T-helper 22 cell (primary cell): ENCODE results near the gene GSTP1.
"Not testable (repeated sequence)": the region's sequence is repeated elsewhere in the genome, so short reads cannot be mapped to it uniquely, and the experiment has no call there.

Experiments used
- DNase-seq: peaks from one replicate; pipeline ENCODE4 v3.0.0-alpha.2; 2020; ENCODE audit warnings: low read depth

The GSTP1 gene

GRCh38 chr11:67597963-67598362 lies 14.4 kb downstream of the GSTP1 start:
- DNase-seq: not testable (repeated sequence)

DNA sequence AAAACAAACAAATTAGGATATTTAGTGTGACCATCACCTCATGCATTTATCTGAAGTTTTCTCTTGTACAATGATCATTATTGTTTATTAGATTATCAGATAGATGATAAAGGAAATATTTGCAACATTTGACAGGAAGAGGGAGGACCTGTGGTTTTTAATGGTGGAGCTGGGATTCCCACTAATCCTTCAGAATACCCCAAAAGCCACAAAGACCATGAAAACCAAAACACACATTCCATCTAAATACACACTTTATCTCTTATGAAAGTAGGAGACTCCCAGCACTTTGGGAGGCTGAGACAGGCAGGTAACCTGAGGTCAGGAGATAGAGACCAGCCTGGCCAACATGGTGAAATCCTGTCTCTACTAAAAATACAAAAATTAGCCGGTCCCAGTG lies 15.5 kb downstream of the GSTP1 start:
- no peak for DNase-seq

- no peak for DNase-seq
Observed at GRCh38 chr11:67600324-67601029, 16.9 kb downstream of the GSTP1 start.

DNA sequence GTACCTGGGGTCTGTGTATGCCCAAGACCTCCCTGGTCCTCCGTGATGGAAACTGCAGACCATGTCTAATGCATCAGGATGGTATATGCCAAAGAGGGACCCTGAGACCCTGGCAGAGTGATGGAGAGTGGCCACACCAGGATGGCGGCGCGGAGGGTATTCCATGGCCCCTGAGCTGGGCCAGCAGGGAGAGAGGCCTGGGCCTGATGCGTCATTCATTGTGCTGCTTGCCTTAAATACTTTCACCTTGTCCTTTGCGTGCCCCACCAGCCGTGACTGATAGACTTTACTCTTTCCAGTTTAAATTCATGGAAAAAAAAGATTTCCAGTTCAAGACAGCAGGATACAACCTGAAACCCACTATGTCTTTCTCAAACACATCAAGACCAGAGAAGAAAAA lies 17.5 kb downstream of the GSTP1 start:
- DNase-seq: no peak

DNA sequence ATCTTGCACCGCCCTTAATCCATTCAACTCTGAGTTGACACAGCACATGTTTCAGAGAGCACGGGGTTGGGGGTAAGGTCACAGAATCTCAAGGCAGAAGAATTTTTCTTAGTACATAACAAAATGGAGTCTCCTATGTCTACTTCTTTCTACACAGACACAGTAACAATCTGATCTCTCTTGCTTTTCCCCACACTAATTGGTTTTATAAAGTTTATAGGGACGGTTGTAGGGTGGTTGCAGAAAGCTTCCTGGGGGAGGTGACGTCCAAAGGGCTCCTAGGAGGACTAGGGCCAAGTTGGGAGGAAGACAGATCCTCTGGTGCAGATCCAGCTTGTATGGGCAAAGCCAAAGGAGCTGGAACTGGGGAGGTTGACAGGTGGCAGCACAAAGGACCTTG lies 20.5 kb downstream of the GSTP1 start:
- not testable (repeated sequence) for DNase-seq

- DNase-seq: no peak
Observed at GRCh38 chr11:67604815-67605214, 21.2 kb downstream of the GSTP1 start.

- DNase-seq: no peak
Observed at GRCh38 chr11:67605231-67606011, 21.8 kb downstream of the GSTP1 start.

- no peak for DNase-seq
Observed at GRCh38 chr11:67606093-67606491, 22.5 kb downstream of the GSTP1 start.

DNA sequence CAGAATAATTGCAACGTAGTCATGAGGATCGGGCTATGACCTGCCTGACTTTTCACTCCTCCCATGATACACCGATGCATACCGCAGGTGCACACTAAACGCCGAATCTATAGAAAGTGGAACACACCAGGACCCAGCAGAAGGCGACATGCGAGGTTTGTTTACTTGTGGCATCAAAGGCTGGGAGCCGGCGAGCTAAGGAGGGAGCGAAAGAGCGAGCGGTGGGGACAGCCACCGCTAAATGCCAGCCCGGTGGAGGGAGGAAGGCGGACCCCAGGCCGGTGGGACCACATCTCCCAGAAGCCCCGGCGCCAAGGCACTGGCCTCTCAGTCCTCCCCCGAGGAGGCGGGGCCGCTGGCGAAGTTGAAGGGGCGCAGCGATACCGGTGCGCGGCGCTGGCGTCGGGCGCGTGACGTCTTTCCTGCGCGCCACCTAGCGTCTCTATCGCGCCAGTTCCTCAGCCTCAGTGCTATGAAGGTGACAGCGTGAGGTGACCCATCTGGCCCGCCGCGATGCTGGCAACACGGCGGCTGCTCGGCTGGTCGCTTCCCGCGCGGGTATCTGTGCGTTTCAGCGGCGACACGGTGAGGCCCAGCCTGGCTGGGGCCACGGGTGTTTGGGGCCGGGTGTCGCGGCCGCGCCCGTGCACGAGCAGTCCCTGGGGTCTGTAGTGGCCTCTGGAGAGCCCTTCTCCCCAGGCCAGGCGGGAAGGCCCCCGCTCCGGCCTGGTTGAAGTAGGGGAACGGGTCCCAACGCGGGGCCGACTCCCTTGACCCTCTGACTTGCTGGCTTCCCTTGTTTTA lies 23.1 kb downstream of the GSTP1 start, which contains the start of gene NDUFV1:
NDUFV1 (plus strand) TSS at position 445 of the 804 bp plus-strand sequence; CDS start at position 514, 69 bp downstream.
- peak; percentile 93 for DNase-seq

DNA sequence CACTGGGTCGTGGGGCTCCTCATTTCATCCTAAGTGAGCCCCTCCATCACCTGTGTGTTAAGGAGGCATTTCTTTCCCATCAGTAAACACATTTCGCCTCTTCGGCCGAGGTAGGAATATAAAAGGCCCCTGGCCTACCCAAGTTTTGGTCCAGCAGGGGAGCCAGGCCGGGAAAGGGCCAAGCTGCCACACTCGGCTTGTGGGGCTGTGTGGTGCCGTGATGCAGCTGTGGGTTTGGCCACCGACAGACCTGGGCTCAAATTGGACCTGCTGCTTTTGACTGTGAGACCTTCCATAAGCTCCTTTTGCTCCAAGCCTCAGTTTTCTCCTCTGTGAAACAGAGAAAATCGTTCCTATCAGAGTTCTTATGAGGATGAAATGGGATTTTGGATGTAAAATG lies 23.9 kb downstream of the GSTP1 start:
- DNase-seq: no peak

DNA sequence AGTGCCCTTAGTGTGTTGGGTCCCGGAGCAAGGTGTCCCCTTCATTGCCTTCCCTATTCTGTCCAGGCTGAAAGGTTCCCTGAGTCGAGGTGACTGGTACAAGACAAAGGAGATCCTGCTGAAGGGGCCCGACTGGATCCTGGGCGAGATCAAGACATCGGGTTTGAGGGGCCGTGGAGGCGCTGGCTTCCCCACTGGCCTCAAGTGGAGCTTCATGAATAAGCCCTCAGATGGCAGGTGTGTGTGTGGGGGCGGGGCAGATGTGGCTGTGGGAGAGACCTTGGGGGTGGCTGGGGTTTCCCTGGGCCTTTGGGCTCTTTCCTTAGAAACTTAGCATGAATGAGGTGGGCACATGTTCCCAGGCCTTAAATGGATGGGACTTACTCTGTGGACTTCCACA lies 24.9 kb downstream of the GSTP1 start:
- no peak for DNase-seq

- no peak for DNase-seq
Observed at GRCh38 chr11:67609316-67609715, 25.7 kb downstream of the GSTP1 start.

DNA sequence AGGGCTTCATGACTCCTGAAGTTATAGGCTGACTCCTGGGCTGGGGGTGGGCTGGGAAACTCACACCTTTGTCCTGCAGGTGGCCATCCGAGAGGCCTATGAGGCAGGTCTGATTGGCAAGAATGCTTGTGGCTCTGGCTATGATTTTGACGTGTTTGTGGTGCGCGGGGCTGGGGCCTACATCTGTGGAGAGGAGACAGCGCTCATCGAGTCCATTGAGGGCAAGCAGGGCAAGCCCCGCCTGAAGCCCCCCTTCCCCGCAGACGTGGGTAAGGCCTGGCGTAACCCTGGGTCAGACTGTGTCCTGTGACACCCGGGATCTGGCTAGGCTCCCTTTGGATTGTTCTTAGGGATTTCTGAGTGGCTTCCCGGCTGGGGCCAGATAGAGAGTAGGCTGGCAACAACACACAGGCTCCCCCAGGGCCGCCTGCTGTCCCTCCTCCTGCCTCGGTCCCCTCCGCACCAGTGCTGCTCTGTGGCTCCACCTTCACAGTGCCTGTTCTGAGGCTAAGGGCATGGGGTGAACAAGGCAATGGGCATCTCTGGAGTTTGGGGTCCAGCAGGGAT lies 26.8 kb downstream of the GSTP1 start:
- no peak for DNase-seq

- no peak for DNase-seq
Observed at GRCh38 chr11:67611165-67611564, 27.6 kb downstream of the GSTP1 start.

DNA sequence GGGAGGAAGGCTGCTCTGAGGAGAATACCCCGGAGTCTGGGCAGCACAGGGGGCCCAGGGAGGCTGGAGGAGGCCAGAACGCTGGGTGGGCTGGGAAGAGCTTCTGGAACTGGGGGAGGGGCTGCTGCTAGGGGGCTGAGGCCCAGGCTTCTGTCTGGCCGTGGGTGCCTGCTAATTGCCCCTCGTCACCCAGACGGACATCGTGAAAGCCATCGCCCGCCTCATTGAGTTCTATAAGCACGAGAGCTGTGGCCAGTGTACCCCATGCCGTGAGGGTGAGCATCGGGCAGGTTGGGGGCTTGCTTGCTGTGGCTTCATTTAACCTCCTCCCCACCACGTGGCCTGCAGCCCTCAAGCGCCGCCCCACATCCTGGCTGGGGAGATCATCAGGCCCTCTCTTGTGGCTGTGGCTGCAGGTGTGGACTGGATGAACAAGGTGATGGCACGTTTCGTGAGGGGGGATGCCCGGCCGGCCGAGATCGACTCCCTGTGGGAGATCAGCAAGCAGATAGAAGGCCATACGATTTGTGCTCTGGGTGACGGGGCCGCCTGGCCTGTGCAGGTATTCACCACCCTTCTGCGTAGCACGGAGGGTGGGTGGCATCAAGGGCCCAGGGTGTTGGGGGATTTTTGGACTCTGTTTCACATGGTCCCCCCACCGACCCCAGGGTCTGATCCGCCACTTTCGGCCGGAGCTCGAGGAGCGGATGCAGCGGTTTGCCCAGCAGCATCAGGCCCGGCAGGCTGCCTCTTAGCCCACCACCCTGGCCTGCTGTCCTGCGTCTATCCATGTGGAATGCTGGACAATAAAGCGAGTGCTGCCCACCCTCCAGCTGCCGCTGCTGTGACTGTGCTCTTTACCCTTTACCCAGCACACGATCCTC lies 28.3 kb downstream of the GSTP1 start:
- DNase-seq: no peak

GRCh38 chr11:67612751-67613150 lies 29.1 kb downstream of the GSTP1 start:
- DNase-seq: no peak

- no peak for DNase-seq
Observed at GRCh38 chr11:67613313-67613959, 29.8 kb downstream of the GSTP1 start.

DNA sequence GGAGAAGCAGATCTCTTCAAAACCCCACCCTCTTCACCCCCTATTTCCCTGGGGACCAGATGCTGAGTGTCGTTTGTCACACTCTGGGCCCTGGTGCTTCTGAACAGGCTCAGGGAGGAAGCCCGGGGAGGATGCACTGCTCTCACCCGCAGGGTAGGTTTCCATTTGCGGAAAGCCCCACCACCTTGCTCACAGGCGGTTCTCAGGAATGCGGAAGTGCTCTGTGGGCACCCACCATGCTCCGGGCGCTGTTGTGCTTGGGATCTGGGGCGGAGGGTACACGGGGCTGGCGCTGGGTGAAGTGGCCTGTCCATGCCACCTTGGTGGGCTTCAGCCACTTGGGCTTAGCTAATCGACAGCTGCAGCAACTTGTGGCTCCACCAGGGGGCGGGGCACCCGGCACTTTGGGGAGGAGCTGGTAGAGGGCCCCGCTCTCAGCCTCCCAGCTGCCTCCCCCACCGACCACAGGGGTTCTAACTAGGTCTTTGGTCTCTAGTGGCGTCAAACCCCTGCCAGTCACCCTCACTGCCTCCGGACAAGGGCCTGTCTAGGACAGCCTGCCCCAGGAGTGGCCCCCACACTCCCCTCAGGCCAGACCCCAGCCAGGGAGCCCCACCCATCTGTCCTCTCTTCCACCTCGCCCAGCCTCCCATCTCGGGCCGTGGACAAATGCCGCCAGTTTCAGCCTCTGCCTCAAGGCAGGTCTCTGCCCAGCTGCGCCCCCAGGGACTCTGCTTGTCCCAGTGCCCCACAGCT lies 30.5 kb downstream of the GSTP1 start:
- peak; percentile 69 for DNase-seq

DNA sequence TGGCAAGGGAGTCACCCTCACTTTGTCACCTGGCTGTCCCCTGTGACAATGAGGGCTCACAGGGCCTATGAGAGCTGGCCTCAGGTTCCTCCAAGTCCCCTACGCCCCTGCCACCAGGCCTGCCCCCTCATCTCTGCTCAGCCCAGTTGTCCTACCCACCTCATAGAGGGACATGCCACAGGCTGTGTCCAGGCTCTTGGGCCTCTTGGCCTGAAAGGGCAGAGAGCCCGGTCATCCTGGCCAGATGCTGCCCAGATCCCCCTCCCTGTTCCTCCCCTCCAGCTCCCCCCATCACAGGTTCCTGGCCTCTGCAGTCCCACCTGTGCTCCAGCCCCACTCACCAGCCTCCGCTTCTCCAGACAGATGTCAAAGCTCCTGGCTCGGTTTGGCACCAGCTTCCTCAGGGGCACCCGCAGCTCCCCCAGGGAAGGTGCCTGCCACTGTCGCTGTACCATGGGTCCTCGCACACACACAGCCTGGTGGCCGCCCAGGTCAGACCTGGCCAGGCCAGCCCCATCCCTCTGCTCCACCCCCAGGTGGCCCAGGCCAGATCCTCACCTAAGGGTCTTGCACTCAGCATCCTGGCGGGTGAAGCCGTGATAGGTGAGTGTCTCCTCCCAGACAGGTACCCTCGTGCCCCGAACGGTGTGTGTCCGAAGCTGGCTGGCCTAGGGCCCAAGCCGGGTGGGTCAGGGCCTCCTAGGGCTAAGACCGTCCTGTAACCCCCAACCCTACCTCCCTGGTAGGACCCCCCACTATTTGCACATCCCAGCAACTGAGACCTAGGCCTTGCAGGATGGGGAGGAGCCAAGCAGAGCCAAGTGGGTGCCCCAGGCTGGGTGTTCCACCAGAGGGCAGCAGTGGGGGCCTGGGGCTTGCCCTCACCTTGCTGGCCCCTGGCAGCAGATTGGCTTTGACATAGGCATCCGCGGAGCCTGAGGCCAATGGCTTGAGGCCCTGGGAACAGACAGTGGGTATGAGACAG lies 31.4 kb downstream of the GSTP1 start:
- no peak for DNase-seq
